Measurements from ENCODE around the gene NSF.

NSF gene

GRCh38 chr17:46770818-46771560 lies 180.5 kb downstream of the NSF start (continued):
- TF ChIP-seq ZBTB49 (tag by site-specific recombination; IDR thresholded peaks at IDR 0.05; ENCODE audit: low read depth) (no peak), HOXD13 (CRISPR knock-in tag; IDR thresholded peaks at IDR 0.05; ENCODE audit: borderline replicate concordance) (no peak), OVOL3 (tag by site-specific recombination; IDR thresholded peaks at IDR 0.05) (no peak), ZNF610 (tag by site-specific recombination; IDR thresholded peaks at IDR 0.05; ENCODE audit: borderline replicate concordance) (0 out of 2 replicates have a peak, but pooled peaks have one; percentile 11), ZNF623 (tag by site-specific recombination; IDR thresholded peaks at IDR 0.05) (no peak), KLF16 (tag by site-specific recombination; IDR thresholded peaks at IDR 0.05) (peak; percentile 54; the same call in 1 of the 2 replicates), ZNF555 (tag by site-specific recombination; conservative IDR thresholded peaks at IDR 0.05) (no peak), ZEB2 (tag by site-specific recombination; IDR thresholded peaks at IDR 0.05) (no peak), GFI1B (tag by site-specific recombination; IDR thresholded peaks at IDR 0.05) (no peak), ZNF704 (tag by site-specific recombination; IDR thresholded peaks at IDR 0.05) (0 out of 2 replicates have a peak, but pooled peaks have one; percentile 56), REST (tag by site-specific recombination; IDR thresholded peaks at IDR 0.05) (no peak), ZNF529 (tag by site-specific recombination; IDR thresholded peaks at IDR 0.05; ENCODE audit: insufficient replicate concordance) (no peak), ZNF670 (tag by site-specific recombination; IDR thresholded peaks at IDR 0.05; ENCODE audit: low read depth) (no peak), ZNF639 (tag by site-specific recombination; IDR thresholded peaks at IDR 0.05) (no peak), ZNF580 (tag by site-specific recombination; IDR thresholded peaks at IDR 0.05) (no peak), ZNF280D (tag by site-specific recombination; IDR thresholded peaks at IDR 0.05) (no peak), ZBTB10 (tag by site-specific recombination; IDR thresholded peaks at IDR 0.05) (no peak), ZNF394 (tag by site-specific recombination; IDR thresholded peaks at IDR 0.05; ENCODE audit: borderline replicate concordance) (0 out of 2 replicates have a peak, but pooled peaks have one; percentile 19), YY2 (tag by site-specific recombination; IDR thresholded peaks at IDR 0.05) (no peak), ZNF843 (tag by site-specific recombination; IDR thresholded peaks at IDR 0.05) (no peak)
